Testis (tissue), 3 donors: ENCODE measurements around the gene CDH5. TPM values are rescaled to one million over a fixed set of nuclear protein-coding genes. Genes with fewer than 3 reads are reported as not detected.

Source experiments
- DNase-seq: peaks from one replicate; pipeline ENCODE4 v3.0.0-alpha.2; 2019
- H3K27ac ChIP-seq, 2 donors: fragments of 200-600 bp; sonication (generic); one replicate each; pipeline ENCODE4 v1.5.1; 2019
- H3K27me3 ChIP-seq: fragments of 200-600 bp; sonication (generic); one replicate; pipeline ENCODE4 v1.5.1; 2019
- H3K36me3 ChIP-seq: fragments of 200-600 bp; sonication (generic); one replicate; pipeline ENCODE4 v1.5.1; 2017; ENCODE audit warnings: low read depth; ENCODE audit errors: missing control alignments
- H3K4me1 ChIP-seq: fragments of 200-600 bp; sonication (generic); one replicate; pipeline ENCODE4 v1.5.1; 2019
- H3K4me3 ChIP-seq, 2 donors: fragments of 200-600 bp; sonication (generic); one replicate each; pipeline ENCODE4 v1.5.1; 2017 to 2019
- H3K9me3 ChIP-seq: fragments of 200-600 bp; sonication (generic); one replicate; pipeline ENCODE4 v1.5.1; 2017
- POLR2A ChIP-seq: fragments of 450-650 bp; IDR thresholded peaks from one replicate; pipeline ENCODE4 v1.6.1; 2017; ENCODE audit warnings: antibody characterized with exemption, mild to moderate bottlenecking, moderate library complexity
- WGBS, 2 donors: methylation state at CpG; one replicate each; pipeline ENCODE4 v1.1.5; 2018; 5-methylcytosine and 5-hydroxymethylcytosine counted together
- intact Hi-C: fragments of 100-400 bp; cut with DNase I; formaldehyde crosslinking; loops from one replicate; pipeline ENCODE4 v1.15.1; 2023; ENCODE audit warnings: low total_unique reads
- polyA plus RNA-seq: library from polyadenylated mRNA; stranded (reverse); fragments of 350-450 nt; fragmentation: Illumina TruSeq; extraction: RNeasy Lipid Tissue Mini Kit (QIAGEN cat#74804); gene quantifications from one replicate; pipeline ENCODE4 v1.2.3, GENCODE V29; 2014; ENCODE audit warnings: low read depth, low replicate concordance; ENCODE audit not compliant: insufficient read depth
- total RNA-seq, 2 donors: library from RNA; depleted of rRNA; stranded (reverse); fragments of >200 nt; gene quantifications; one replicate each; pipeline ENCODE4 v1.2.3, GENCODE V29; 2016
- TF ChIP-seq, protein P1 (sequence below), 3 experiments: fragments of 450-650 bp in 2 of 3; fragments of 200-600 bp in 1 of 3; sonication (generic) in 1 of 3; IDR thresholded peaks; one replicate each; pipeline ENCODE4 v1.5.1; 2016 to 2019; ENCODE audit warnings: antibody characterized with exemption in 3 of 3, mild to moderate bottlenecking in 2 of 3, moderate library complexity in 1 of 3

Gene CDH5
- total and polyA plus RNA-seq, 3 donors from 2014 or later, result 22.1 to 40.6 (median 23.8) TPM

DNA sequence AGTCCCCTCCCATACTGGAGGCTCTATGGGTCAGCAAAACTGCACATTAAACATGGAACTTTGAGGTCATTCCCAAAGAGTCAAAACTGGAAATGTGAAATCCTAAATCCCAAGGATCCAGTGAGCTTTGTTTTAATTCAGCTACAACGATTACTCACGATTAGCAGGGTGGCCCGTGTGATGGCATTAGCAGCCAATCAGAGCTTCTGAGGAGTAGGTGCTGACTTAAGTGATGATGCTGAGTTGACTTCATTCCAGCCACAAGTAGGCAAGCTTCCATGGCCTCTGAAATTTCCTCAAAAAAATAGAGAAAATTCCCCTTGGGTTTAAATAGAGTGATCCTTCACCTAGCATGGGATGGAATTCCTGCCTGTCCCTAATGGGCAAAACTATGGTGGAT lies 32.5 kb downstream of the CDH5 start:
- WGBS, 2 donors, result 85 to 89% methylated on average over 3 of the region's 3 CpGs
- no peak overlapping the region for H3K4me3 ChIP-seq
- TF ChIP-seq, protein P1, sequence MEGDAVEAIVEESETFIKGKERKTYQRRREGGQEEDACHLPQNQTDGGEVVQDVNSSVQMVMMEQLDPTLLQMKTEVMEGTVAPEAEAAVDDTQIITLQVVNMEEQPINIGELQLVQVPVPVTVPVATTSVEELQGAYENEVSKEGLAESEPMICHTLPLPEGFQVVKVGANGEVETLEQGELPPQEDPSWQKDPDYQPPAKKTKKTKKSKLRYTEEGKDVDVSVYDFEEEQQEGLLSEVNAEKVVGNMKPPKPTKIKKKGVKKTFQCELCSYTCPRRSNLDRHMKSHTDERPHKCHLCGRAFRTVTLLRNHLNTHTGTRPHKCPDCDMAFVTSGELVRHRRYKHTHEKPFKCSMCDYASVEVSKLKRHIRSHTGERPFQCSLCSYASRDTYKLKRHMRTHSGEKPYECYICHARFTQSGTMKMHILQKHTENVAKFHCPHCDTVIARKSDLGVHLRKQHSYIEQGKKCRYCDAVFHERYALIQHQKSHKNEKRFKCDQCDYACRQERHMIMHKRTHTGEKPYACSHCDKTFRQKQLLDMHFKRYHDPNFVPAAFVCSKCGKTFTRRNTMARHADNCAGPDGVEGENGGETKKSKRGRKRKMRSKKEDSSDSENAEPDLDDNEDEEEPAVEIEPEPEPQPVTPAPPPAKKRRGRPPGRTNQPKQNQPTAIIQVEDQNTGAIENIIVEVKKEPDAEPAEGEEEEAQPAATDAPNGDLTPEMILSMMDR (IDR thresholded peaks at IDR 0.05), result no peak
- TF ChIP-seq POLR2A, result no peak
- no peaks in the 10 kb centered on the region for H3K9me3 ChIP-seq
- DNase-seq, result no peak
- H3K4me1 ChIP-seq, result no peaks in the 10 kb centered on the region
- H3K27me3 ChIP-seq, result no peaks in the 10 kb centered on the region
- H3K27ac ChIP-seq, result no peak overlapping the region
- intact Hi-C loops, result no loop called here
- no peaks in the 10 kb centered on the region for H3K36me3 ChIP-seq

DNA sequence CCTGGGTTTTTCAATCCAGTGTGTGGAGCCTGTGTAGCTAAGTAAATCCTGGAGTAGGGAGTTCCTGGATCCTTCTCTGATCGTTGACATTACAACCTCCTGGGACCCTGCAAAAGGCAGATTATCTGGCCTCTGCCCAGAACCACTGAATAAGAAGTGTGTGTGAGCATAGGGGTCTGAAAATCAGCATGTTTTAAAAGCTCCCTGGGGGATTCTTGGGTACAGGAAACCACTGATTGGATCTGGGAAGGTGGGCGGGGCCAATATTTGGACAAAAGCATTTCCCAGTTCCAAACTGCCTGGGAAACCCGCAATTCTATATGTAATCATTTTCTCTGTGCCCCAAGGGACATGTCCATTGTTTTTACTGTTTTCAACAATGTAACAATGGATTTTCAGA lies 33.4 kb downstream of the CDH5 start:
- Histone ChIP-seq H3K27me3 (no peaks in the 10 kb centered on the region), H3K4me1 (no peaks in the 10 kb centered on the region), H3K36me3 (no peaks in the 10 kb centered on the region), H3K9me3 (no peaks in the 10 kb centered on the region), H3K4me3 (no peak overlapping the region), H3K27ac (no peak overlapping the region)
- no peak for TF ChIP-seq POLR2A
- TF ChIP-seq, protein P1 (IDR thresholded peaks at IDR 0.05), result no peak
- no peak for DNase-seq
- 48 to 61% methylated on average over 3 of the region's 3 CpGs for WGBS, 2 donors
- intact Hi-C loops, result loop anchor here (10.0 kb wide), 1 partner anchor 75 kb away; no protein-coding TSS in a partner anchor

GRCh38 chr16:66400503-66401380 lies 34.3 kb downstream of the CDH5 start:
- 88 to 92% methylated on average over 18 to 20 of the region's 20 CpGs for WGBS, 2 donors
- intact Hi-C loops, result loop anchor here (10.0 kb wide), 1 partner anchor 74 kb away; no protein-coding TSS in a partner anchor
- no peak overlapping the region for H3K27ac ChIP-seq

GRCh38 chr16:66401610-66402009 lies 35.1 kb downstream of the CDH5 start:
- DNase-seq, result no peak
- Histone ChIP-seq H3K4me3 (no peak overlapping the region), H3K9me3 (no peaks in the 10 kb centered on the region), H3K27me3 (no peaks in the 10 kb centered on the region), H3K36me3 (no peaks in the 10 kb centered on the region), H3K27ac (no peak overlapping the region), H3K4me1 (no peaks in the 10 kb centered on the region)
- no peak for TF ChIP-seq POLR2A
- TF ChIP-seq, protein P1 (IDR thresholded peaks at IDR 0.05), result no peak
- 47 to 69% methylated on average over 6 to 11 of the region's 11 CpGs for WGBS, 2 donors
- intact Hi-C loops, result loop anchor here (10.0 kb wide), 1 partner anchor 73 kb away; no protein-coding TSS in a partner anchor

More at GRCh38 chr16:66400503-66401380, 34.3 kb downstream of the CDH5 start:
- H3K4me1 ChIP-seq, result no peaks in the 10 kb centered on the region
- DNase-seq, result no peak
- H3K9me3 ChIP-seq, result no peaks in the 10 kb centered on the region
- no peak for TF ChIP-seq POLR2A
- TF ChIP-seq, protein P1 (IDR thresholded peaks at IDR 0.05), result no peak
- no peaks in the 10 kb centered on the region for H3K27me3 ChIP-seq
- H3K4me3 ChIP-seq, result no peak overlapping the region
- H3K36me3 ChIP-seq, result no peaks in the 10 kb centered on the region
